HG03457 (cell line): ENCODE results near the gene OR2T8.
A peak's percentile ranks its signal among the peaks of the same experiment; 100 is the strongest.

Experiments
- ATAC-seq: cut with Tn5 transposase; IDR thresholded peaks from one replicate; pipeline ENCODE4 v1.9.1; 2021; ENCODE audit warnings: moderate number of reproducible peaks; ENCODE audit not compliant: unreplicated experiment

OR2T8 gene

GRCh38 chr1:247953408-247953807, 33.4 kb downstream of the OR2T8 start:
- ATAC-seq: no peak

- no peak for ATAC-seq
Measured at GRCh38 chr1:247961791-247962190, 41.7 kb downstream of the OR2T8 start.

GRCh38 chr1:247962911-247963588, 43.0 kb downstream of the OR2T8 start:
- ATAC-seq: no peak

- ATAC-seq: no peak
Measured at GRCh38 chr1:247964933-247965332, 44.9 kb downstream of the OR2T8 start, which contains the start of gene OR2AK2. OR2AK2 (plus strand) TSS chr1:247965233; CDS start chr1:247965377, 144 bp downstream.

GRCh38 chr1:247966532-247967204, 46.6 kb downstream of the OR2T8 start:
- peak; percentile 92 for ATAC-seq
